BJ (cell line): ENCODE data around the gene CSF2. TPM values are rescaled to one million over a fixed set of nuclear protein-coding genes. Genes with fewer than 3 reads are reported as not detected.

Source experiments
- CTCF ChIA-PET: fragments of 350-600 bp; formaldehyde crosslinking; extraction: SDS; loops from one replicate; lab custom pipeline; 2021; ENCODE audit warnings: antibody characterized with exemption, inconsistent platforms; lab: Yijun Ruan, JAX
- POLR2A ChIA-PET: fragments of 300-600 bp; sonication (Branson Sonifier 250); formaldehyde crosslinking; extraction: SDS; loops from one replicate; lab custom pipeline; 2021; ENCODE audit warnings: antibody characterized with exemption; lab: Charles Lee
- DNase-seq: peaks from one replicate; pipeline ENCODE4 v3.0.0-alpha.2; 2011; ENCODE audit warnings: low read depth
- H3K27me3 ChIP-seq: 2 replicates; pipeline ENCODE4 v1.6.0; 2011; ENCODE audit warnings: low read length; ENCODE audit not compliant: control insufficient read depth, insufficient read depth
- H3K36me3 ChIP-seq: 2 replicates; pipeline ENCODE4 v1.5.1; 2011; ENCODE audit warnings: low read length; ENCODE audit not compliant: control insufficient read depth, insufficient read depth
- H3K4me3 ChIP-seq: 2 replicates; pipeline ENCODE4 v1.5.1; 2011; ENCODE audit warnings: low read depth, mild to moderate bottlenecking, control low read depth, low read length
- CTCF ChIP-seq: IDR thresholded peaks from 2 replicates; pipeline ENCODE4 v1.5.1; 2011; ENCODE audit warnings: low read depth, mild to moderate bottlenecking, control low read depth, inconsistent platforms, low read length, moderate library complexity; ENCODE audit not compliant: insufficient read depth
- polyA plus RNA-seq: library from polyadenylated mRNA; depleted of rRNA; stranded (reverse); fragments of >200 nt; gene quantifications from 2 replicates; pipeline ENCODE4 v1.2.3, GENCODE V29; 2011

The CSF2 gene
- polyA plus RNA-seq, 1 experiment, result not detected

GRCh38 chr5:132027027-132027426, 46.6 kb upstream of the CSF2 start:
- H3K36me3 ChIP-seq, result no peaks in the 10 kb centered on the region
- ChIA-PET POLR2A (no interaction called here), CTCF (no interaction called here)
- no peak for TF ChIP-seq CTCF
- no peak overlapping the region for H3K4me3 ChIP-seq
- DNase-seq, result no peak
- peaks cover 5% of the 10 kb centered on the region for H3K27me3 ChIP-seq

- TF ChIP-seq CTCF, result no peak
- Histone ChIP-seq H3K36me3 (no peaks in the 10 kb centered on the region), H3K27me3 (peaks cover 5% of the 10 kb centered on the region), H3K4me3 (no peak overlapping the region)
- no peak for DNase-seq
- ChIA-PET POLR2A (no interaction called here), CTCF (interaction anchor here (0.6 to 0.7 kb wide), 2 partner anchors 138 to 1130 kb away, joined by 3 to 7 read pairs; no protein-coding TSS in a partner anchor)
Observed at GRCh38 chr5:132029609-132030330, 43.8 kb upstream of the CSF2 start.

GRCh38 chr5:132030610-132031009, 43.0 kb upstream of the CSF2 start:
- ChIA-PET POLR2A (no interaction called here), CTCF (no interaction called here)
- TF ChIP-seq CTCF, result no peak
- Histone ChIP-seq H3K4me3 (no peak overlapping the region), H3K27me3 (peaks cover 5% of the 10 kb centered on the region), H3K36me3 (no peaks in the 10 kb centered on the region)
- DNase-seq, result no peak

- Histone ChIP-seq H3K27me3 (peaks cover 5% of the 10 kb centered on the region), H3K36me3 (no peaks in the 10 kb centered on the region), H3K4me3 (no peak overlapping the region)
- CTCF ChIA-PET, result no interaction called here
- DNase-seq, result no peak
- no peak for TF ChIP-seq CTCF
- POLR2A ChIA-PET, result no interaction called here
Observed at GRCh38 chr5:132032196-132032595, 41.4 kb upstream of the CSF2 start.

GRCh38 chr5:132033122-132033521, 40.5 kb upstream of the CSF2 start:
- Histone ChIP-seq H3K27me3 (peaks cover 5% of the 10 kb centered on the region), H3K4me3 (no peak overlapping the region), H3K36me3 (no peaks in the 10 kb centered on the region)
- no peak for TF ChIP-seq CTCF
- ChIA-PET POLR2A (no interaction called here), CTCF (no interaction called here)
- DNase-seq, result no peak
